HepG2 (cell line): ENCODE measurements around the gene C1orf35. TPM values are rescaled to one million over a fixed set of nuclear protein-coding genes. Genes with fewer than 3 reads are reported as not detected.
A peak's percentile ranks its signal among the peaks of the same experiment; 100 is the strongest.

Experiments
- ATAC-seq: fragments of 200-7000 bp; cut with Tn5 transposase; 3 replicates; pipeline ENCODE4 v1.9.1; 2020; ENCODE audit warnings: mild to moderate bottlenecking, moderate library complexity
- BruUV-seq: library from RNA; stranded (reverse); fragments of 400-500 nt; replicated peaks from 2 replicates; lab custom pipeline; 2021; lab: Mats Ljungman, UMichigan
- CTCF ChIA-PET: fragments of 300-600 bp; formaldehyde crosslinking; extraction: SDS; loops from one replicate; lab custom pipeline; 2021; ENCODE audit warnings: low total read pairs, inconsistent platforms, low intra/inter-chr PET ratio; lab: Yijun Ruan, JAX
- POLR2A ChIA-PET: fragments of 350-600 bp; sonication (Branson Sonifier 250); formaldehyde crosslinking; loops from one replicate; lab custom pipeline; 2020; ENCODE audit warnings: antibody characterized with exemption, inconsistent platforms; lab: Yijun Ruan, JAX
- DNase-seq: peaks from one replicate; pipeline ENCODE4 v3.0.0-alpha.2; 2015; ENCODE audit warnings: low spot score
- FAIRE-seq: peaks from 3 replicates; lab custom pipeline; 2011; peaks lifted over from hg19 to GRCh38; lab: Jason Lieb, UNC
- H2AFZ ChIP-seq: one replicate; pipeline ENCODE4 v1.6.1; 2011; ENCODE audit warnings: low read length, inconsistent platforms
- H3K27ac ChIP-seq: fragments of 300-600 bp; 3 replicates; pipeline ENCODE4 v1.8.0; 2011; ENCODE audit warnings: mixed run types, mild to moderate bottlenecking, mixed read lengths, low read length, inconsistent platforms; ENCODE audit not compliant: insufficient read depth; ENCODE audit errors: extremely low read length
- H3K27me3 ChIP-seq, 2 experiments: fragments of 200-600 bp in 1 of 2; 2 replicates in 1 of 2; 3 replicates in 1 of 2; pipeline versions ENCODE4 v1.6.0 to v1.8.0; 2011; ENCODE audit warnings: low read length in 2 of 2, mild to moderate bottlenecking in 2 of 2, moderate library complexity in 2 of 2, inconsistent platforms in 1 of 2; ENCODE audit not compliant: insufficient read depth in 2 of 2, control insufficient read depth in 1 of 2
- H3K36me3 ChIP-seq, 2 experiments: fragments of 200-600 bp in 1 of 2; replicated peaks in 1 of 2; 2 replicates in 1 of 2; 3 replicates in 1 of 2; pipeline versions ENCODE4 v1.5.1 to v1.8.0; 2011; ENCODE audit warnings: low read length in 2 of 2, inconsistent platforms in 1 of 2; ENCODE audit not compliant: insufficient read depth in 2 of 2, control insufficient read depth in 1 of 2
- H3K4me1 ChIP-seq: 2 replicates; pipeline ENCODE4 v1.5.1; 2012; ENCODE audit warnings: low read length, inconsistent platforms; ENCODE audit not compliant: insufficient read depth
- H3K4me2 ChIP-seq: 2 replicates; pipeline ENCODE4 v1.6.0; 2011; ENCODE audit warnings: low read depth, low read length, inconsistent platforms
- H3K4me3 ChIP-seq, 3 experiments: fragments of 200-600 bp in 1 of 3; sonication (generic), shearing (Covaris generic) in 1 of 3; replicated peaks in 1 of 3; 2 replicates each; pipeline ENCODE4 v1.5.1; 2011 to 2016; ENCODE audit warnings: low read length in 3 of 3, inconsistent platforms in 2 of 3, low read depth in 2 of 3, mild to moderate bottlenecking in 2 of 3, control low read depth in 1 of 3, mixed read lengths in 1 of 3; ENCODE audit not compliant: insufficient read depth in 1 of 3
- H3K79me2 ChIP-seq: one replicate; pipeline ENCODE4 v1.6.1; 2011; ENCODE audit warnings: low read length, inconsistent platforms; ENCODE audit not compliant: insufficient read depth
- H3K9ac ChIP-seq: 2 replicates; pipeline ENCODE4 v1.6.0; 2011; ENCODE audit warnings: mild to moderate bottlenecking, low read depth, low read length, inconsistent platforms; ENCODE audit not compliant: insufficient read depth
- H3K9me3 ChIP-seq: 2 replicates; pipeline ENCODE4 v1.5.1; 2012; ENCODE audit warnings: mild to moderate bottlenecking, low read length
- H4K20me1 ChIP-seq: 2 replicates; pipeline ENCODE4 v1.6.0; 2011; ENCODE audit warnings: inconsistent platforms, mild to moderate bottlenecking, low read length, moderate library complexity; ENCODE audit not compliant: insufficient read depth
- AGO2 ChIP-seq: fragments of 200-400 bp; formaldehyde crosslinking; optimal IDR thresholded peaks from 2 replicates; pipeline ENCODE3; 2017; ENCODE audit warnings: mild to moderate bottlenecking, low read depth, low read length, moderate library complexity
- LCORL ChIP-seq, 2 experiments: fragments of 450-650 bp in 1 of 2; sonication (generic) in 1 of 2; formaldehyde crosslinking in 1 of 2; IDR thresholded peaks; 2 replicates each; pipeline versions ENCODE4 v1.5.0 to v1.6.1; 2017 to 2020; ENCODE audit warnings: antibody characterized with exemption in 1 of 2, missing genetic modification reagents in 1 of 2
- MBNL3 ChIP-seq: fragments of 250-450 bp; sonication (Bioruptor Pico); conservative IDR thresholded peaks from 2 replicates; pipeline ENCODE4 v1.8.0; 2022; ENCODE audit warnings: mild to moderate bottlenecking, inconsistent platforms
- MZF1 ChIP-seq: sonication (generic); formaldehyde crosslinking; IDR thresholded peaks from 2 replicates; pipeline ENCODE4 v1.8.1; 2023; ENCODE audit warnings: mild to moderate bottlenecking, missing genetic modification reagents, borderline replicate concordance
- ONECUT2 ChIP-seq: sonication (generic); formaldehyde crosslinking; IDR thresholded peaks from 2 replicates; pipeline ENCODE4 v1.4.0; 2020; ENCODE audit warnings: missing genetic modification reagents
- POLR2A ChIP-seq, 2 experiments: IDR thresholded peaks; 2 replicates each; pipeline ENCODE4 v1.6.1; 2011; ENCODE audit warnings: low read depth in 2 of 2, low read length in 2 of 2, mild to moderate bottlenecking in 1 of 2, moderate library complexity in 1 of 2; ENCODE audit not compliant: insufficient read depth in 1 of 2
- RFX3 ChIP-seq: IDR thresholded peaks from 2 replicates; pipeline ENCODE4 v1.6.1; 2016; ENCODE audit warnings: missing biosample characterization, missing genetic modification reagents
- ZBTB7A ChIP-seq: sonication (generic); formaldehyde crosslinking; IDR thresholded peaks from 2 replicates; pipeline ENCODE4 v1.8.0; 2022; ENCODE audit warnings: mild to moderate bottlenecking, missing genetic modification reagents
- ZFP62 ChIP-seq: sonication (generic); formaldehyde crosslinking; IDR thresholded peaks from 2 replicates; pipeline ENCODE4 v1.4.0; 2020; ENCODE audit warnings: missing genetic modification reagents
- ZFX ChIP-seq: sonication (generic); formaldehyde crosslinking; IDR thresholded peaks from 2 replicates; pipeline ENCODE4 v1.4.0; 2020; ENCODE audit warnings: mild to moderate bottlenecking, low read depth, missing genetic modification reagents, moderate library complexity
- ZXDC ChIP-seq: sonication (generic); formaldehyde crosslinking; IDR thresholded peaks from 2 replicates; pipeline ENCODE4 v1.5.0; 2020; ENCODE audit warnings: mild to moderate bottlenecking, missing genetic modification reagents
- WGBS: methylation state at CpG from one replicate; pipeline ENCODE4 v1.1.6; 2017; ENCODE audit warnings: low lambda C conversion rate; 5-methylcytosine and 5-hydroxymethylcytosine counted together
- in situ Hi-C: cut with HindIII; loops from 2 replicates; pipeline ENCODE4 v1.10.0; 2017; ENCODE audit warnings: low pct_unique_long_range_greater_than_20kb; ENCODE audit not compliant: extremely low pct_ligation_motif_present
- intact Hi-C: fragments of 100-400 bp; cut with micrococcal nuclease; formaldehyde crosslinking; loops from one replicate; pipeline ENCODE4 v1.10.0; 2022; ENCODE audit not compliant: unreplicated experiment
- polyA plus RNA-seq, 8 experiments: library from polyadenylated mRNA; depleted of rRNA in 3 of 8; stranded (reverse) in 7 of 8; unstranded in 1 of 8; fragments of >200 nt; fragmentation: Illumina TruSeq in 4 of 8; extraction: Trizol in 4 of 8; gene quantifications; 2 replicates each; pipeline versions ENCODE4 v1.2.1 to v1.2.3, GENCODE V29; 2011 to 2016; ENCODE audit warnings: low read depth in 4 of 8, missing spikeins in 1 of 8, mixed read lengths in 1 of 8; ENCODE audit not compliant: insufficient read depth in 1 of 8
- total RNA-seq, 5 experiments: library from RNA; depleted of rRNA; stranded (reverse); fragments of >200 nt; fragmentation: Illumina TruSeq; extraction: Trizol; gene quantifications; 2 replicates each; pipeline ENCODE4 v1.2.3, GENCODE V29; 2016; ENCODE audit warnings: low read depth in 1 of 5
- TF ChIP-seq, protein P1 (sequence below): sonication (generic); formaldehyde crosslinking; IDR thresholded peaks from 2 replicates; pipeline ENCODE4 v1.5.1; 2020; ENCODE audit warnings: mild to moderate bottlenecking, missing genetic modification reagents, moderate library complexity
- TF ChIP-seq, protein P2 (sequence below): sonication (generic); IDR thresholded peaks from 2 replicates; pipeline ENCODE4 v1.6.1; 2016; ENCODE audit warnings: low read depth, borderline replicate concordance

Gene C1orf35
- total and polyA plus RNA-seq, 2 of the 13 experiments (the other 11 are each of a cell fraction or from before 2014, with no cell fraction given): 8.1 to 19.3 TPM

- TF ChIP-seq RFX3 (CRISPR knock-in tag) (no peak), POLR2A (IDR thresholded peaks at IDR 0.05; ENCODE audit: insufficient read depth in 1 of 2, low read depth in 2 of 2, low read length in 2 of 2) (peak in 1 of 2 experiments; percentile 41; a peak in 1 of 4 replicates), MZF1 (CRISPR knock-in tag) (no peak), ZBTB7A (CRISPR knock-in tag) (no peak), ZFP62 (CRISPR knock-in tag) (no peak)
Measured at GRCh38 chr1:228091084-228091483, 12.0 kb downstream of the C1orf35 start (continued).

GRCh38 chr1:228090613-228091081, 12.5 kb downstream of the C1orf35 start:
- ATAC-seq (peak; percentile 47), FAIRE-seq (no peak), DNase-seq (no peak)
- ChIA-PET CTCF (no interaction called here), POLR2A (interaction anchor here (1.2 kb wide), 1 partner anchor 75 kb away, joined by 4 read pairs; the partner anchor contains the start of gene IBA57)
- H2AFZ ChIP-seq: no peak overlapping the region
- H3K4me3 ChIP-seq: no peak overlapping the region
- H3K9me3 ChIP-seq: peaks cover 26% of the 10 kb centered on the region
- peaks cover 57% of the 10 kb centered on the region for H3K4me1 ChIP-seq
- no peak overlapping the region for H3K9ac ChIP-seq
- 56% methylated on average over 1 of the region's 2 CpGs for WGBS
- intact Hi-C loops (no loop called here), in situ Hi-C loops (no loop called here)
- H3K4me2 ChIP-seq: no peak overlapping the region
- H4K20me1 ChIP-seq: peaks cover 100% of the 10 kb centered on the region
- peaks cover 100% of the 10 kb centered on the region for H3K79me2 ChIP-seq
- H3K27me3 ChIP-seq: no peaks in the 10 kb centered on the region
- no peak overlapping the region for H3K27ac ChIP-seq
- BruUV-seq: no TSS peak
- H3K36me3 ChIP-seq: peaks cover 15 to 70% of the 10 kb centered on the region in 2 experiments; a peak in 4 of 5 replicates
- TF ChIP-seq ZFX (CRISPR knock-in tag) (peak; percentile 18; the same call in 1 of the 2 replicates), ONECUT2 (CRISPR knock-in tag) (no peak), AGO2 (peak; percentile 16), ZXDC (CRISPR knock-in tag) (no peak), LCORL (IDR thresholded peaks at IDR 0.05) (no peak), LCORL (CRISPR knock-in tag; IDR thresholded peaks at IDR 0.05) (no peak), MBNL3 (CRISPR knock-in tag) (no peak)
- TF ChIP-seq, protein P1, sequence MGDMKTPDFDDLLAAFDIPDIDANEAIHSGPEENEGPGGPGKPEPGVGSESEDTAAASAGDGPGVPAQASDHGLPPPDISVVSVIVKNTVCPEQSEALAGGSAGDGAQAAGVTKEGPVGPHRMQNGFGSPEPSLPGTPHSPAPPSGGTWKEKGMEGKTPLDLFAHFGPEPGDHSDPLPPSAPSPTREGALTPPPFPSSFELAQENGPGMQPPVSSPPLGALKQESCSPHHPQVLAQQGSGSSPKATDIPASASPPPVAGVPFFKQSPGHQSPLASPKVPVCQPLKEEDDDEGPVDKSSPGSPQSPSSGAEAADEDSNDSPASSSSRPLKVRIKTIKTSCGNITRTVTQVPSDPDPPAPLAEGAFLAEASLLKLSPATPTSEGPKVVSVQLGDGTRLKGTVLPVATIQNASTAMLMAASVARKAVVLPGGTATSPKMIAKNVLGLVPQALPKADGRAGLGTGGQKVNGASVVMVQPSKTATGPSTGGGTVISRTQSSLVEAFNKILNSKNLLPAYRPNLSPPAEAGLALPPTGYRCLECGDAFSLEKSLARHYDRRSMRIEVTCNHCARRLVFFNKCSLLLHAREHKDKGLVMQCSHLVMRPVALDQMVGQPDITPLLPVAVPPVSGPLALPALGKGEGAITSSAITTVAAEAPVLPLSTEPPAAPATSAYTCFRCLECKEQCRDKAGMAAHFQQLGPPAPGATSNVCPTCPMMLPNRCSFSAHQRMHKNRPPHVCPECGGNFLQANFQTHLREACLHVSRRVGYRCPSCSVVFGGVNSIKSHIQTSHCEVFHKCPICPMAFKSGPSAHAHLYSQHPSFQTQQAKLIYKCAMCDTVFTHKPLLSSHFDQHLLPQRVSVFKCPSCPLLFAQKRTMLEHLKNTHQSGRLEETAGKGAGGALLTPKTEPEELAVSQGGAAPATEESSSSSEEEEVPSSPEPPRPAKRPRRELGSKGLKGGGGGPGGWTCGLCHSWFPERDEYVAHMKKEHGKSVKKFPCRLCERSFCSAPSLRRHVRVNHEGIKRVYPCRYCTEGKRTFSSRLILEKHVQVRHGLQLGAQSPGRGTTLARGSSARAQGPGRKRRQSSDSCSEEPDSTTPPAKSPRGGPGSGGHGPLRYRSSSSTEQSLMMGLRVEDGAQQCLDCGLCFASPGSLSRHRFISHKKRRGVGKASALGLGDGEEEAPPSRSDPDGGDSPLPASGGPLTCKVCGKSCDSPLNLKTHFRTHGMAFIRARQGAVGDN (CRISPR knock-in tag): peak; percentile 32
- TF ChIP-seq, protein P2, sequence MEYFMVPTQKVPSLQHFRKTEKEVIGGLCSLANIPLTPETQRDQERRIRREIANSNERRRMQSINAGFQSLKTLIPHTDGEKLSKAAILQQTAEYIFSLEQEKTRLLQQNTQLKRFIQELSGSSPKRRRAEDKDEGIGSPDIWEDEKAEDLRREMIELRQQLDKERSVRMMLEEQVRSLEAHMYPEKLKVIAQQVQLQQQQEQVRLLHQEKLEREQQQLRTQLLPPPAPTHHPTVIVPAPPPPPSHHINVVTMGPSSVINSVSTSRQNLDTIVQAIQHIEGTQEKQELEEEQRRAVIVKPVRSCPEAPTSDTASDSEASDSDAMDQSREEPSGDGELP: peak; percentile 20; the same call in 1 of the 2 replicates
